HUES48 (cell line): ENCODE measurements around the gene SLC66A3.

Experiments used
- H3K27ac ChIP-seq: one replicate; pipeline ENCODE4 v1.7.0; 2013; ENCODE audit warnings: low read depth, low read length, inconsistent platforms
- H3K27me3 ChIP-seq: 2 replicates; pipeline ENCODE4 v1.6.1; 2013; ENCODE audit warnings: mild to moderate bottlenecking, low read length; ENCODE audit not compliant: control insufficient read depth, insufficient read depth
- H3K36me3 ChIP-seq: 2 replicates; pipeline ENCODE4 v1.6.1; 2013; ENCODE audit warnings: low read length; ENCODE audit not compliant: control insufficient read depth, insufficient read depth
- H3K4me1 ChIP-seq: 2 replicates; pipeline ENCODE4 v1.6.1; 2013; ENCODE audit warnings: mild to moderate bottlenecking, low read length; ENCODE audit not compliant: control insufficient read depth, insufficient read depth
- H3K4me3 ChIP-seq: 2 replicates; pipeline ENCODE4 v1.5.1; 2013; ENCODE audit warnings: mild to moderate bottlenecking, low read depth, low read length
- H3K9ac ChIP-seq: 2 replicates; pipeline ENCODE4 v1.6.1; 2013; ENCODE audit warnings: mild to moderate bottlenecking, low read depth, low read length, moderate library complexity
- H3K9me3 ChIP-seq: 2 replicates; pipeline ENCODE4 v1.6.1; 2013; ENCODE audit warnings: low read length; ENCODE audit not compliant: control insufficient read depth, insufficient read depth

Gene SLC66A3

GRCh38 chr2:11155381-11156035, at the start of gene SLC66A3:
Gene SLC66A3 (plus strand): TSS chr2:11155467. CDS start chr2:11155547, 80 bp downstream.
- peaks cover 7% of the 10 kb centered on the region for H3K4me1 ChIP-seq
- no peaks in the 10 kb centered on the region for H3K9me3 ChIP-seq
- H3K36me3 ChIP-seq = no peaks in the 10 kb centered on the region
- H3K4me3 ChIP-seq = peak within 1 kb of the TSS; percentile 76
- peaks cover 19% of the 10 kb centered on the region for H3K27me3 ChIP-seq
- H3K9ac ChIP-seq = peak within 1 kb of the TSS; percentile 75
- H3K27ac ChIP-seq = peak within 1 kb of the TSS; percentile 76

- H3K4me1 ChIP-seq = no peaks in the 10 kb centered on the region
- no peak overlapping the region for H3K9ac ChIP-seq
- no peaks in the 10 kb centered on the region for H3K9me3 ChIP-seq
- H3K36me3 ChIP-seq = no peaks in the 10 kb centered on the region
- H3K27me3 ChIP-seq = no peaks in the 10 kb centered on the region
- H3K27ac ChIP-seq = no peak overlapping the region
- H3K4me3 ChIP-seq = no peak overlapping the region
Measured at GRCh38 chr2:11109002-11109401, 46.3 kb upstream of the SLC66A3 start.

- no peaks in the 10 kb centered on the region for H3K27me3 ChIP-seq
- no peaks in the 10 kb centered on the region for H3K36me3 ChIP-seq
- no peaks in the 10 kb centered on the region for H3K9me3 ChIP-seq
- no peak overlapping the region for H3K9ac ChIP-seq
- H3K27ac ChIP-seq = no peak overlapping the region
- no peaks in the 10 kb centered on the region for H3K4me1 ChIP-seq
- no peak overlapping the region for H3K4me3 ChIP-seq
Measured at GRCh38 chr2:11112870-11113428, 42.3 kb upstream of the SLC66A3 start.

GRCh38 chr2:11117776-11118175, 37.5 kb upstream of the SLC66A3 start:
- no peaks in the 10 kb centered on the region for H3K4me1 ChIP-seq
- H3K36me3 ChIP-seq = no peaks in the 10 kb centered on the region
- H3K27me3 ChIP-seq = no peaks in the 10 kb centered on the region
- no peak overlapping the region for H3K9ac ChIP-seq
- no peaks in the 10 kb centered on the region for H3K9me3 ChIP-seq
- H3K4me3 ChIP-seq = no peak overlapping the region
- H3K27ac ChIP-seq = no peak overlapping the region

GRCh38 chr2:11118761-11119160, 36.5 kb upstream of the SLC66A3 start:
- no peaks in the 10 kb centered on the region for H3K9me3 ChIP-seq
- no peaks in the 10 kb centered on the region for H3K4me1 ChIP-seq
- no peak overlapping the region for H3K27ac ChIP-seq
- no peaks in the 10 kb centered on the region for H3K36me3 ChIP-seq
- no peak overlapping the region for H3K4me3 ChIP-seq
- H3K9ac ChIP-seq = no peak overlapping the region
- H3K27me3 ChIP-seq = no peaks in the 10 kb centered on the region

- H3K4me1 ChIP-seq = no peaks in the 10 kb centered on the region
- H3K9me3 ChIP-seq = no peaks in the 10 kb centered on the region
- H3K27ac ChIP-seq = no peak overlapping the region
- H3K4me3 ChIP-seq = no peak overlapping the region
- H3K9ac ChIP-seq = no peak overlapping the region
- H3K36me3 ChIP-seq = no peaks in the 10 kb centered on the region
- H3K27me3 ChIP-seq = no peaks in the 10 kb centered on the region
Measured at GRCh38 chr2:11121099-11121822, 34.0 kb upstream of the SLC66A3 start.

GRCh38 chr2:11121823-11122155, 33.5 kb upstream of the SLC66A3 start:
- Histone ChIP-seq H3K4me1 (no peaks in the 10 kb centered on the region), H3K9ac (no peak overlapping the region), H3K36me3 (no peaks in the 10 kb centered on the region), H3K27me3 (no peaks in the 10 kb centered on the region), H3K27ac (no peak overlapping the region), H3K9me3 (no peaks in the 10 kb centered on the region), H3K4me3 (no peak overlapping the region)

- Histone ChIP-seq H3K4me1 (no peaks in the 10 kb centered on the region), H3K27ac (no peak overlapping the region), H3K27me3 (no peaks in the 10 kb centered on the region), H3K9ac (no peak overlapping the region), H3K36me3 (no peaks in the 10 kb centered on the region), H3K4me3 (no peak overlapping the region), H3K9me3 (no peaks in the 10 kb centered on the region)
Measured at GRCh38 chr2:11122380-11122779, 32.9 kb upstream of the SLC66A3 start.

- no peaks in the 10 kb centered on the region for H3K4me1 ChIP-seq
- no peaks in the 10 kb centered on the region for H3K9me3 ChIP-seq
- no peak overlapping the region for H3K9ac ChIP-seq
- no peak overlapping the region for H3K4me3 ChIP-seq
- H3K27me3 ChIP-seq = peaks cover under 1% of the 10 kb centered on the region; the same call in 1 of the 2 replicates
- no peaks in the 10 kb centered on the region for H3K36me3 ChIP-seq
- H3K27ac ChIP-seq = no peak overlapping the region
Measured at GRCh38 chr2:11123001-11123809, 32.1 kb upstream of the SLC66A3 start.

GRCh38 chr2:11123856-11124759, 31.2 kb upstream of the SLC66A3 start:
- H3K9ac ChIP-seq = no peak overlapping the region
- H3K27me3 ChIP-seq = peaks cover 3% of the 10 kb centered on the region; the same call in 1 of the 2 replicates
- no peak overlapping the region for H3K27ac ChIP-seq

More at GRCh38 chr2:11123856-11124759, 31.2 kb upstream of the SLC66A3 start:
- Histone ChIP-seq H3K4me1 (no peaks in the 10 kb centered on the region), H3K9me3 (no peaks in the 10 kb centered on the region), H3K4me3 (no peak overlapping the region), H3K36me3 (no peaks in the 10 kb centered on the region)
